Thymus (tissue), 14 donors: Measurements from ENCODE around the gene CCNB1. TPM values are rescaled to one million over a fixed set of nuclear protein-coding genes. Genes with fewer than 3 reads are reported as not detected.
A peak's percentile ranks its signal among the peaks of the same experiment; 100 is the strongest.
"Not testable (repeated sequence)": the region's sequence is repeated elsewhere in the genome, so short reads cannot be mapped to it uniquely, and the experiment has no call there.

Experiments used
- DNase-seq, 9 donors: peaks; one replicate each; pipeline ENCODE4 v3.0.0-alpha.2; 2013; ENCODE audit warnings: low spot score in 9 of 9, low read depth in 6 of 9, missing footprints in 1 of 9
- H3K27ac ChIP-seq, 2 donors: one replicate each; pipeline ENCODE4 v1.5.1; 2013; ENCODE audit warnings: control low read depth in 1 of 2, low read depth in 1 of 2, low read length in 1 of 2, mild to moderate bottlenecking in 1 of 2, moderate library complexity in 1 of 2
- H3K27me3 ChIP-seq, 2 donors: one replicate each; pipeline ENCODE4 v1.5.1; 2013; ENCODE audit warnings: low read length in 1 of 2; ENCODE audit not compliant: control insufficient read depth in 2 of 2, insufficient read depth in 1 of 2
- H3K36me3 ChIP-seq, 2 donors: one replicate each; pipeline ENCODE4 v1.5.1; 2013; ENCODE audit warnings: low read length in 1 of 2, mild to moderate bottlenecking in 1 of 2, moderate library complexity in 1 of 2; ENCODE audit not compliant: control insufficient read depth in 2 of 2, insufficient read depth in 2 of 2
- H3K4me1 ChIP-seq, 2 donors: one replicate each; pipeline ENCODE4 v1.5.1; 2013; ENCODE audit warnings: low read length in 2 of 2; ENCODE audit not compliant: control insufficient read depth in 2 of 2, insufficient read depth in 2 of 2
- H3K4me3 ChIP-seq, 2 donors: one replicate each; pipeline ENCODE4 v1.5.1; 2013; ENCODE audit warnings: low read length in 2 of 2, control low read depth in 1 of 2, mild to moderate bottlenecking in 1 of 2
- H3K9me3 ChIP-seq, 2 donors: one replicate each; pipeline ENCODE4 v1.5.1; 2013; ENCODE audit warnings: low read length in 1 of 2, mild to moderate bottlenecking in 1 of 2; ENCODE audit not compliant: control insufficient read depth in 2 of 2, insufficient read depth in 1 of 2
- WGBS: extraction: QIAGEN DNeasy Blood & Tissue Kit; methylation state at CpG from one replicate; pipeline ENCODE4 v1.1.7; 2013; 5-methylcytosine and 5-hydroxymethylcytosine counted together
- long read RNA-seq, 10 donors: transcript quantifications; one replicate each; lab custom pipeline, GENCODE V29; 2026
- polyA plus RNA-seq: library from polyadenylated mRNA; stranded (reverse); fragments of 200-250 nt; gene quantifications from one replicate; pipeline ENCODE4 v1.2.3, GENCODE V29; 2013
- total RNA-seq: library from RNA; stranded (reverse); fragments of 120-200 nt; gene quantifications from one replicate; pipeline ENCODE4 v1.2.4, GENCODE V29; 2013
- donor health status: healthy.

CCNB1 gene
- total RNA-seq (106 TPM), polyA plus RNA-seq (23.7 TPM)
- long read RNA-seq, donor 1, transcript CCNB1-201 (9 exons, 2,169 nt), result major isoform, 12 of 12 reads
- long read RNA-seq, donor 1, partial matches to known transcripts, result 0 of 12 reads
- long read RNA-seq, donor 1, other reads (novel, unspliced or antisense), result 0 of 12 reads
- long read RNA-seq, donor 2, result 0 reads
- long read RNA-seq, donor 3, transcript CCNB1-201 (9 exons, 2,169 nt), result major isoform, 101 of 133 reads
- long read RNA-seq, donor 3, partial matches to known transcripts, result 28 of 133 reads
- long read RNA-seq, donor 3, other reads (novel, unspliced or antisense), result 0 of 133 reads
- long read RNA-seq, donor 4, transcript CCNB1-201 (9 exons, 2,169 nt), result major isoform, 30 of 32 reads
- long read RNA-seq, donor 4, partial matches to known transcripts, result 0 of 32 reads
- long read RNA-seq, donor 4, other reads (novel, unspliced or antisense), result 0 of 32 reads
- long read RNA-seq, donor 5, transcript CCNB1-201 (9 exons, 2,169 nt), result major isoform, 90 of 110 reads
- long read RNA-seq, donor 5, partial matches to known transcripts, result 10 of 110 reads
- long read RNA-seq, donor 5, other reads (novel, unspliced or antisense), result 5 of 110 reads
- long read RNA-seq, donor 6, transcript CCNB1-201 (9 exons, 2,169 nt), result major isoform, 74 of 85 reads
- long read RNA-seq, donor 6, partial matches to known transcripts, result 6 of 85 reads
- long read RNA-seq, donor 6, other reads (novel, unspliced or antisense), result 0 of 85 reads
- long read RNA-seq, donor 7, transcript CCNB1-201 (9 exons, 2,169 nt), result major isoform, 70 of 85 reads
- long read RNA-seq, donor 7, partial matches to known transcripts, result 5 of 85 reads
- long read RNA-seq, donor 7, other reads (novel, unspliced or antisense), result 6 of 85 reads
- long read RNA-seq, donor 8, transcript CCNB1-201 (9 exons, 2,169 nt), result major isoform, 16 of 17 reads
- long read RNA-seq, donor 8, partial matches to known transcripts, result 0 of 17 reads
- long read RNA-seq, donor 8, other reads (novel, unspliced or antisense), result 0 of 17 reads
- long read RNA-seq, donor 9, transcript CCNB1-201 (9 exons, 2,169 nt), result major isoform, 55 of 61 reads
- long read RNA-seq, donor 9, partial matches to known transcripts, result 5 of 61 reads
- long read RNA-seq, donor 9, other reads (novel, unspliced or antisense), result 0 of 61 reads
- long read RNA-seq, donor 10, transcript CCNB1-201 (9 exons, 2,169 nt), result major isoform, 34 of 41 reads
- long read RNA-seq, donor 10, partial matches to known transcripts, result 6 of 41 reads
- long read RNA-seq, donor 10, other reads (novel, unspliced or antisense), result 0 of 41 reads

- WGBS, result 2% methylated on average over 50 of the region's 50 CpGs
- H3K4me3 ChIP-seq, result peak within 1 kb of the TSS; percentile 58 to 81
- DNase-seq, result peak; percentile 89 to 97 (median 94)
- H3K27me3 ChIP-seq, result no peaks in the 10 kb centered on the region
- H3K36me3 ChIP-seq, result peaks cover 5 to 35% of the 10 kb centered on the region in 2 donors
- peak within 1 kb of the TSS; percentile 71 to 72 for H3K27ac ChIP-seq
- peaks cover 0 to 3% of the 10 kb centered on the region in 2 donors for H3K9me3 ChIP-seq
- H3K4me1 ChIP-seq, result peaks cover 8 to 18% of the 10 kb centered on the region in 2 donors
These were observed at the start of gene CCNB1 for GRCh38 chr5:69166686-69167492. Gene CCNB1, plus strand, starts transcription at chr5:69167150. Its CDS starts 113 bp downstream, at chr5:69167263.

- no peak for DNase-seq
- H3K9me3 ChIP-seq, result no peaks in the 10 kb centered on the region
- H3K4me3 ChIP-seq, result no peak overlapping the region
- H3K4me1 ChIP-seq, result no peaks in the 10 kb centered on the region
- peaks cover 13 to 25% of the 10 kb centered on the region in 2 donors for H3K36me3 ChIP-seq
- H3K27ac ChIP-seq, result no peak overlapping the region
- H3K27me3 ChIP-seq, result no peaks in the 10 kb centered on the region
These were observed 37.5 kb upstream of the CCNB1 start for GRCh38 chr5:69129413-69129812.

GRCh38 chr5:69130241-69130640 lies 36.7 kb upstream of the CCNB1 start:
- no peak overlapping the region for H3K4me3 ChIP-seq
- no peaks in the 10 kb centered on the region for H3K9me3 ChIP-seq
- H3K36me3 ChIP-seq, result peaks cover 10 to 21% of the 10 kb centered on the region in 2 donors
- DNase-seq, result no peak
- no peaks in the 10 kb centered on the region for H3K27me3 ChIP-seq
- no peaks in the 10 kb centered on the region for H3K4me1 ChIP-seq
- no peak overlapping the region for H3K27ac ChIP-seq
- whole genome bisulfite sequencing, result 91% methylated on average over 2 of the region's 2 CpGs

GRCh38 chr5:69131304-69131703 lies 35.6 kb upstream of the CCNB1 start:
- Histone ChIP-seq H3K27me3 (no peaks in the 10 kb centered on the region), H3K36me3 (peaks cover 9 to 21% of the 10 kb centered on the region in 2 donors), H3K9me3 (no peaks in the 10 kb centered on the region), H3K4me1 (no peaks in the 10 kb centered on the region), H3K27ac (no peak overlapping the region), H3K4me3 (no peak overlapping the region)
- DNase-seq, result no peak

GRCh38 chr5:69134126-69134525 lies 32.8 kb upstream of the CCNB1 start:
- 92% methylated on average over 7 of the region's 7 CpGs for WGBS
- Histone ChIP-seq H3K4me3 (no peak overlapping the region), H3K9me3 (no peaks in the 10 kb centered on the region), H3K36me3 (peaks cover 3 to 4% of the 10 kb centered on the region in 2 donors), H3K4me1 (no peaks in the 10 kb centered on the region), H3K27me3 (no peaks in the 10 kb centered on the region), H3K27ac (no peak overlapping the region)
- no peak for DNase-seq

- Histone ChIP-seq H3K27me3 (no peaks in the 10 kb centered on the region), H3K4me1 (no peaks in the 10 kb centered on the region), H3K36me3 (peaks cover under 1 to 3% of the 10 kb centered on the region in 2 donors), H3K27ac (no peak overlapping the region), H3K4me3 (no peak overlapping the region), H3K9me3 (peaks cover 0 to 1% of the 10 kb centered on the region in 2 donors)
- WGBS, result 94% methylated on average over 3 of the region's 3 CpGs
- no peak for DNase-seq
These were observed 30.7 kb upstream of the CCNB1 start for GRCh38 chr5:69136293-69136692.

GRCh38 chr5:69137208-69137607 lies 29.7 kb upstream of the CCNB1 start:
- H3K27ac ChIP-seq, H3K9me3 ChIP-seq, H3K4me3 ChIP-seq, H3K36me3 ChIP-seq, H3K27me3 ChIP-seq, DNase-seq, H3K4me1 ChIP-seq: not testable (repeated sequence)
- WGBS, result 98% methylated on average over 1 of the region's 1 CpG

- no peak overlapping the region for H3K4me3 ChIP-seq
- no peaks in the 10 kb centered on the region for H3K4me1 ChIP-seq
- H3K9me3 ChIP-seq, result peaks cover 0 to 4% of the 10 kb centered on the region in 2 donors
- H3K27me3 ChIP-seq, result no peaks in the 10 kb centered on the region
- H3K27ac ChIP-seq, result no peak overlapping the region
- 98% methylated on average over 5 of the region's 5 CpGs for WGBS
- peaks cover 0 to 3% of the 10 kb centered on the region in 2 donors for H3K36me3 ChIP-seq
- DNase-seq, result no peak
These were observed 29.1 kb upstream of the CCNB1 start for GRCh38 chr5:69137807-69138206.
